RWPE1 (cell line): ENCODE measurements around the gene ABHD2.

ENCODE experiments used
- CTCF ChIA-PET: fragments of 350-600 bp; sonication (Branson Sonifier 250); formaldehyde crosslinking; extraction: SDS; loops from one replicate; lab custom pipeline; 2021; lab: Yijun Ruan, JAX
- POLR2A ChIA-PET: fragments of 400-600 bp; formaldehyde crosslinking; extraction: SDS; loops from one replicate; lab custom pipeline; 2020; ENCODE audit warnings: antibody characterized with exemption; ENCODE audit not compliant: low non-redundant PET; lab: Yijun Ruan, JAX
- DNase-seq: peaks from one replicate; pipeline ENCODE4 v3.0.0; 2012; ENCODE audit warnings: low spot score
- H3K27ac ChIP-seq: fragments of 450-650 bp; 2 replicates; pipeline ENCODE4 v1.5.1; 2017
- CTCF ChIP-seq: fragments of 450-650 bp; conservative IDR thresholded peaks from 2 replicates; pipeline ENCODE4 v1.5.1; 2017; ENCODE audit warnings: low read depth, mild to moderate bottlenecking

The ABHD2 gene

GRCh38 chr15:89104172-89104564, 15.9 kb downstream of the ABHD2 start:
- TF ChIP-seq CTCF: no peak
- ChIA-PET POLR2A (interaction anchor here (0.6 kb wide), 1 partner anchor 31 kb away, joined by 8 read pairs; no protein-coding TSS in a partner anchor), CTCF (interaction anchor here (0.7 kb wide), 1 partner anchor 895 kb away, joined by 4 read pairs; no protein-coding TSS in a partner anchor)
- DNase-seq: no peak
- peak overlapping the region; percentile 75 for H3K27ac ChIP-seq

- no peak for TF ChIP-seq CTCF
- peak; percentile 79 for DNase-seq
- H3K27ac ChIP-seq: no peak overlapping the region
- ChIA-PET POLR2A (no interaction called here), CTCF (interaction anchor here (0.7 kb wide), 1 partner anchor 894 kb away, joined by 4 read pairs; no protein-coding TSS in a partner anchor)
Measured at GRCh38 chr15:89105147-89105546, 16.9 kb downstream of the ABHD2 start.

- ChIA-PET POLR2A (no interaction called here), CTCF (interaction anchor here (0.6 kb wide), 1 partner anchor 34 kb away, joined by 3 read pairs; no protein-coding TSS in a partner anchor)
Measured at GRCh38 chr15:89106200-89106599, 17.9 kb downstream of the ABHD2 start.

GRCh38 chr15:89107984-89108383, 19.7 kb downstream of the ABHD2 start:
- no peak overlapping the region for H3K27ac ChIP-seq
- no peak for DNase-seq
- no peak for TF ChIP-seq CTCF
- POLR2A ChIA-PET: interaction anchor here (1.1 kb wide), 1 partner anchor 19 kb away, joined by 4 read pairs; the partner anchor contains the start of gene ABHD2
- CTCF ChIA-PET: no interaction called here

More at GRCh38 chr15:89106200-89106599, 17.9 kb downstream of the ABHD2 start:
- DNase-seq: no peak
- peak overlapping the region; percentile 73 for H3K27ac ChIP-seq
- TF ChIP-seq CTCF: no peak

GRCh38 chr15:89108835-89109234, 20.6 kb downstream of the ABHD2 start:
- CTCF ChIA-PET: interaction anchor here (1.0 kb wide), 1 partner anchor 12 kb away, joined by 5 read pairs; no protein-coding TSS in a partner anchor
- POLR2A ChIA-PET: no interaction called here
- no peak for TF ChIP-seq CTCF
- DNase-seq: no peak
- no peak overlapping the region for H3K27ac ChIP-seq

GRCh38 chr15:89109238-89109637, 21.0 kb downstream of the ABHD2 start:
- CTCF ChIA-PET: interaction anchor here (1.0 kb wide), 1 partner anchor 11 kb away, joined by 5 read pairs; no protein-coding TSS in a partner anchor
- TF ChIP-seq CTCF: no peak
- no peak for DNase-seq
- H3K27ac ChIP-seq: no peak overlapping the region
- POLR2A ChIA-PET: no interaction called here
